Limb (tissue), 2 donors: ENCODE data around the gene SHLD1.
"Not testable (repeated sequence)": the region's sequence is repeated elsewhere in the genome, so short reads cannot be mapped to it uniquely, and the experiment has no call there.

ENCODE experiments used
- DNase-seq, 2 donors: peaks; one replicate each; pipeline ENCODE4 v3.0.0-alpha.2; 2016; ENCODE audit errors: extremely low spot score in 2 of 2

The SHLD1 gene

DNA sequence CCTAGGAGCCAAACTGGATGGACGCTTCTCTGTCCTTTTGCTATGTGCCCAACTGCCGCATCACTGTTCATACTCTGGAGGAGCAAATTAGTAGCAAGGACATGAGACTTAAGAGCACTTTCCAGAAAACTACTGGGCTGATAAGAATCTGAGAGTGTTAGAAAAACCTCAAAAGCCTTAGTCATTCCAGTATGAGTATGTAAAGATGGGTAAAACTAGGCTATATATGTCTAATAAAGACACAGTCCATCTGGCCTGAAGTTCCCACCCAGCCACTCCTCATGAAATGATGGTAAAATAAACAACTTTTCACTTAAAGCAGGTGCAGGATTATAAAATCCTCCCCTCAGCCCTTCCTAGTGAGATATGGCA, 30.6 kb downstream of the SHLD1 start:
- no peak for DNase-seq

DNA sequence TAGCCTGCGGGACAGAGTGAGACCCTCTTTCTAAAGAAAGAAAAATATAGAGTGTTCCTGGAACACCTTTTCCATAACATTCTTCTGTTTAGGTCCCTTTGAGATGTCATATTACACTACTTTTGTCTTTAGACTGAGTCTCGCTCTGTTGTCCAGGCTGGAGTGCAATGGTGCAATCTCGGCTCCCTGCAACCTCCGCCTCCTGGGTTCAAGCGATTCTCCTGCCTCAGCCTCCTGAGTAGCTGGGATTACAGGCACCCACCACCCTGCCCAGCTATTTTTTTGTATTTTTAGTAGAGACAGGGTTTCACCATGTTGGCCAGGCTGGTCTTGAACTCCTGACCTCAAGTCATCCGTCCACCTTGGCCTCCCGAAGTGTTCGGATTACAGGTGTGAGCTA, 31.2 kb downstream of the SHLD1 start:
- DNase-seq, result not testable (repeated sequence)

DNA sequence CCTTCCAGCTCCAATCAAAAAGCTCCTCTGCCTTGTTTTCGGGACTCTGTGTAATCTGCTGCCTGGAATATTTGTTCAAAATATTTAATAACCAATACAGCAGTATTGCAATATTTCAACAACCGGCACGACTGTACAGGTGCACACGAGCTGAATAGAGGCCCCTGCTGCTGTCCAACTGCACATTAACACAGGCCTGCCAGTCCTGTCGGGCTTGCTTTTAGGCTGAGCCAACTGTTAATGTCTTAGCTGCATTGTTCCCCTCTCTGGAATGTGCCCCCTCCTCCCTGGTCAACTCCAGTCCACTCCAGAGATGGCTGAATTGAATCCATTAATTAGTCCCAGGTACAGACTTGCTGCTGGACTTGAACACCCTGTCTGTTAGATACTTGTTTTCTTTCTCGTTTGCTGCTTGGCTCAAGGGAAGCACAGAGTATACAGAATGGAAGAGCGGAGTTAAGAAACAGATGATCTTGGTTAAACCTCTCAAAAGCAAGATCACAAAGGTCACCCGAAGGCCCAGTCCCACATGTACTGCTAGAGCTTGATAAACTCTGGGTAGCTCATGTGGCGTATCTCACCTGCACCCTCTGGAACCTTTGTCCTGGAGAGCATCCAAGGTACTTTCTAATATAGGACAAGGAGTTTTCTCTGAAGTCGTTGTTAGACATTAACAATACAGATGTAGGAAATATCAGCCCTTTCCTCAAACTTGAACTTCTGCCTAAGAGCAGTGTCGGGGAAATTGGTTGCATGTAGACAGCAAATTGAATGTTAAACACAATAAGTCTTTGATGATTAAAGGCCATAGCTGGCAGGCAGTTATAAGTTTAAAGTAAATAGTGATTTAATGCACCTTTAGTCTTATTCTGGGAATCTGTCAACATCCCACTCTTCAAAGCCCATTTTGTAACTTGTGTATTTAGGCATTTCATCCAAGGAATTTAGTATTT, 31.9 kb downstream of the SHLD1 start:
- DNase-seq, result no peak

DNA sequence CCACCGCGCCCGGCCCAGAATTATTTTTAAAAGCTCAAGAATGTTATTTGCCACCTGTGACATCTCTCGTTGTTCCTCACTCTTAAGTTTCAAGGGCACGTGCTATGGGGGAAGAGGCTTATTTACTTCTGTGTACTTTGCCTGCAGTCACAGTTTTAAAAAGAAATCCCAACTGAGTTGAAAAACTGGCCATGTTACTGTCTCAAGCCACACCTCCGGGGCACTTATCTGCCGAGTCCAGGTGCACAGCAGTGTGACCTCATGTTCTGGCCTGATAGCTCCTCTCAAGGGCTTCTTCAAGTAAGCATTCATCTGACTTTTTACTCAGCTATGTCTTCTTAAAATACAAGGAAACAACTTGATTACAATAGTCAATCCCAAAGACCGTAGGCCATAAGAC, 34.5 kb downstream of the SHLD1 start:
- DNase-seq, result no peak

DNA sequence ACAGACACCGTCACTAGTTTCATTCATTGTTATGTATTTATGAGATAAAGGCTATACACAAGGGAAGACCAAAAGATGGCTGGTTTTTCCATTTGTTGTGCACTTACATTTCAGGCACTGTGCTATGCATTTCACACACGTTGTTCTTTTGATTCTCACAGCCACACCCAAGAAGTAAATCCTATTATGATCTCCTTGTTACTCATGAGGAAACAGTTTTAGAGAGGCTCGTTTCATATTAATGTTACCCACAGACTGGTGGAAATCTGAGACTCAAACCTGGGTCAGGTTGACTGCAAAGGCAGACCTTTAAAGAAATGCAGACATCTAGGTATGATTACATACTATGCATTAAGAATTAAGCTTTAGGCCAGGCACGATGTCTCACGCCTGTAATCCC, 34.9 kb downstream of the SHLD1 start:
- DNase-seq, result no peak

DNA sequence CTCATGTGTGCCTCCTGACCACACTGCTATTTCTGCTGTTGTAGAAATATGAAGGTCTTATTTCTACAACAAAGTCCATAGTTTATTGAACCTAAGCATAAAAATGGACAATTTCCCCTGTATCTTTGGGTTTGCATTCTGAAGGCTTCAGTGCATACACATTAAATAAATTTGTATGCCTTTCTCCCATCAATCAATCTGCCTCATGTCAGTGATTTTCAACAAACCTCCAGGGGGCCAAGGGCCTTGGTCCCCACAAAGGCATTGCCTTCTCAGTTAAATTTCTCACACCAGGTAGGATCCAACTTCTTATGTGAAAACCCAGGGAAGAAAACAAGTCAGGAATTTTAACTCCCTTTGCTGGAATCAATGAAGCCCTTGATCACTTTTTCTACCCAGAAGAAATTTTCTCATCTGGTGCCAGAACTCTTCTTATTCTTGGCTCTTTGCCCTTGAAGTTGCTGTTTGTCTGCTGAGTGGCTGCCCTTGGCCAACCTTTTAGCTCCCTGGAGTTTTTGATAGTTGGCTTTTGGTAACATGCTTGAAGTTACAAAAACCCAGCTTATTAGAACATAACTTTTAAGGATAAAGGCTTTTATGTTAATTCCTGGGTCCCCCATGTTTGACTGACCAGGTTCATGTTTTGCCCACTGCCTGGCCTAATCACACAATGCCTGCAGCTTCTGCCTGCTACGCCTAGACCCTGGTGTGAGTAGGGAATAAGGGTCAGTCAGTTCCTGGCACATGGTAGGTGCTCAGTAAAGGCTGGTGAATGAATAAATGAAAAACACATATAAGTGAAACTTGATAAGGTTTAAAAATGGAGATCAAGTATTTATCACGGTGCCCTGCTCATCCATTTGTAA, 37.0 kb downstream of the SHLD1 start:
- peak in 1 of 2 donors; percentile 58 for DNase-seq

DNA sequence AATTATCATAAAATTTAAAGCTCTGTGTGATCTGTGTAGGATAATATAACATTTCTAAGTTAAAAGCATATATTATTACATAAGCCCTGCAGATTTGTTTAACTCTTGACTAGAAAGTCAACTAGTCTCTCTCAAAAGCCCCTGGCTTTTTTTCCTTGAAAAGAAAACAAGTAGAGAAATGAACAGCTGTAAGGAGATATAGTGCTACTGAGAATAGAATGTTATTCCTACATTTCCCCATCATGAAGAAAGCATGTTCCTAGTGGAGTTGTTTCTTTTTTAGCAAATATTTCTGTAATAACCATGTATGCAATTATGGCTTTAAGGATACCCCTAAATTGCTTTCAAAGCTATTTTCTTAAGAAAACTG, 37.6 kb downstream of the SHLD1 start:
- DNase-seq, result no peak

DNA sequence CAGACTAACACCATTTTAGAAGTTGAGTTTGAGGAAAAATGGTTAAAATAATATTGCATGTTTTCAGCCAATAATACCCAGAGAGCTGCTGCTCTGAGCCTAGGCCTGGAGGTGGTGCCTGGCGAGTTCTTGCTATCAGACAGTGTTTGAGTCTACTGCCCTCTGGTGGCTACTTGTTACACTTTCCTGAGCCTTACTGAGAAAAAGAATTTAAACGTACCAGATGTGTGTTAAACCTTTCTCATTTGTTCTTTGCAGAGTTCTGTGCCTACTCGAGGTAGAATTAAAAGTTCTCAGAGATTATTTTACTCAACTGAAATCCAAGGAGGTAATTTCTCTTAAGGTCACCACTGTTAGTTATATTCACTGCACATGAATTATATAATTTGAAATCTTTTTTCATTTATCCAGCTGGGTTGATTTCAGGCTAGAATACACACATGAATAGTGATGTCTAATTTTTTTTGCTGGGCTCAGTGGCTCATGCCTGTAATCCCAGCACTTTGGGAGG, 38.2 kb downstream of the SHLD1 start:
- DNase-seq, result peak; percentile 71 to 91

DNA sequence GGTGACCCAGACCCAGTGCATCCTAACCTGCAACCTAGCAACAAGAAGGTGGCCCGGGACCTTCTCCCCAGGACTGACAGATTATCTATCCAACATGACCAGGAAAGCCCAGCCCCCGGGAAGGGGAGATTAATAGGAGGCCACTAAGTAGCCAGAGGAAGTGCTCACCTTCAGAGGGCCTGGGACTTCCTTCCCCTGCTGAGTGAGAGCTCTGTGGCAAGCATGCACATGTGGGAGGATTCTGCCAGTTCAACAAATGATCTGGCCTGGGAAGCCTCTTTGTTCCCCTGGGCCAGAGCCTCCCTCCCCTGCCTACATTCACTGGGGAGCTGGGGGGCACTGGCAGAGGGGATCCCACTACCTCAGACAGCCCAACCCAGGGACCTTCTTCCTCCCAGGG, 39.6 kb downstream of the SHLD1 start:
- no peak for DNase-seq

DNA sequence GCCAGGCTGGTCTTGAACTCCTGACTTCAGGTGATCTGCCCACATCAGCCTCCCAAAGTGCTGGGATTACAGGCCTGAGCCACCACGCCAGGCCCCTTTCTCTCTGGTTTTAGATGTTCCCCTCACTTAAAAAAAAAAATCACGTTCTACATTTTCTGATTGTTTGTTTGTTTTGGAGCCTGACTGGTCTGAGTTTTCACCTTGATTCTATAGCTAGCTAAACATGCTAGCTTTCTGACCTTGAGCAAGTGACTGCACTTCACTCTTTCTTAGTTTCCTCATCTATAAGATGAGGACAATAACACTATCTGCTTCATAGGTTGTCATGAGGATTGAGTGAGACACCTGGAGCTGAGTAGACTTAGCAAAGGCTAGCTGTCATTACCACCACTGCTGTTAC, 43.7 kb downstream of the SHLD1 start:
- DNase-seq, result no peak

DNA sequence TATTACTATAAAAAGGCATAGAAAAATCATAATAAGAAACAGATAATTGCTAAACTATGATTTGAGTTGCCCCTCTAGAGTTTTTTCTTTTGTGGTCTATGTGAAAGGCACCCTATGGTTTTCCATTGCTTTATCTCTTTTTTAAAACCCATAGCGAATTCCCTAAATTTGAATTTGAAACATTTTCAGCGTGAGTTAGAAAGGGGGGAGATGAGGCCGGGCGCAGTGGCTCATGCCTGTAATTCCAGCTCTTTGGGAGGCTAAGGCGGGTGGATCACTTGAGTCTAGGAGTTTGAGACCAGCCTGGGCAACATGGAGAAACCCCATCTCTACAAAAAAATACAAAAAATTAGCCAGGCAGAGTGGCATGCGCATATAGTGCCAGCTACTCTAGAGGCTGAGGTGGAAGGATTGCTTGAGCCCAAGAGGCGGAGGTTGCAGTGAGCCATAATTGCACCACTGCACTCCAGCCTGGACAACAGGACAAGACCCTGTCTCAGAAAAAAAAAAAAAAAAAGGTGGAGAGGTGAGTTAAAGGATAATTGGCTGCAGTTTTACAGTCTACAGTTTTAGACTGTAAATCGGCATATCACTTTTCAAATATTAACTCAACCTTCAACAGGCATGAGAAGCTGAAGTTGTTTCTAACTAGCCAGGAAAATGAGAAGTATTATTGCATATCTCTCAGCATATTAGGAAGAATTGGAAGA, 46.3 kb downstream of the SHLD1 start:
- DNase-seq, result no peak

DNA sequence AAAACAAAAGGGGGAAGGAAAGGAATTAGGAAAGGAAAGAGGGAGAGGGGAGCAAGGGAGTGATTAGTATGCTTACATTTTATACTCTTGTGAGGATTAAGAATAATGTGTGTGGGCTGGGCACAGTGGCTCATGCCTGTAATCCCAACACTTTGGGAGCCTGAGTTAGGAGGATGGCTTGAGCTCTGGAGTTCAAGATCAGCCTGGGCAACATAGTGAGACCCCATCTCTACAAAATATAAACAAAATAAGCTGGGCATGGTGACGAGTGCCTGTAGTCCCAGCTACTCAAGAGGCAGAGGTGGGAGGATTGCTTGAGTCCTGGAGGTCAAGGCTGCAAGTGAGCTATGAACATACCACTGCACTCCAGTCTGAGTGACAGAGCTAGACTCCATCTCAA, 47.0 kb downstream of the SHLD1 start:
- DNase-seq, result no peak

DNA sequence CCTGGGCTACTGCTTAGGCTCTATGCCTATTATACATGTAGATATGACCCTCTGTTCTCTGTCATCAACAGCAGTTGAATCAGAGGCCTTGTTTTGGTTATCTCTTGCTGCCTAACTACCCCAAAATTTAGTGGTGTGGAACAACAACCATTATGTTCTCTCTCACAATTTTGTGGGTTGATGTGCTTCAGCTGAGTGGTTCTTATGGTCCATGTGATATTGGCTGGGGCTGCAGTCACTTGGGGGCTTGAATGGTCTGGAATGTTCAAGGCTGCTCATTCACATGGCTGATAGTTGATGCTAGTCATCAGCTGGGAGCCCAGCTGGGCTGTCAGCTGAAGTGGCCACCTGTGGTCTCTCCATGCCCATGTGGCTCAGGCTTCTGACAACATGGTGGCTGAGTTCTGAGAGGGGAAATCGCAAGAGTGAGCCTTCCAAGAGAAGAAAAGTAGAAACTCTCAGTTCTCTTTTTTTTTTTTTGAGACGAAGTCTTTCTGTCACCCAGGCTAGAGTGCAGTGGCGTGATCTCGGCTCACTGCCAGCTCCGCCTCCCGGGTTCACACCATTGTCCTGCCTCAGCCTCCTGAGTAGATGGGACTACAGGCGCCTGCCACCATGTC, 47.8 kb downstream of the SHLD1 start:
- no peak for DNase-seq

DNA sequence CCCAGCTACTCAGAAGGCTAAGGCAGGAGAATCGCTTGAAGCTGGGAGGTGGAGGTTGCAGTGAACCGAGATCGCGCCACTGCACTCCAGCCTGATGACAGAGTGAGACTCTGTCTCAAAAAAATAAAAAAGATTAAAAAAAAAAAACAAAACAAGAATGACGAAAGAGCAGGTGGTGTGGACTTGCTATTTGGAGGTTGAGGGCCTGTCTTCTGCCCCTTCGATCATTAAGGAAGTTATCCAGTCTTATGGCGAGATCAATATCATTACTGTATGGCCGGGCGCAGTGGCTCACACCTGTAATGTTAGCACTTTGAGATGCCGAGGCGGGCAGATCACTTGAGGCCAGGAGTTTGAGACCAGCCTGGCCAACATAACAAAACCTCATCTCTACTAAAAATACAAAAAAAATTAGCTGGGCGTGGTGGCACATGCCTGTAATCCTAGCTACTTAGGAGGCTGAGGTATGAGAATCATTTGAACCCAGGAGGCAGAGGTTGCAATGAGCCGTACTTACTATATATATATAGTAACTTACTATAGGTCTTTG, 53.6 kb downstream of the SHLD1 start:
- not testable (repeated sequence) for DNase-seq

DNA sequence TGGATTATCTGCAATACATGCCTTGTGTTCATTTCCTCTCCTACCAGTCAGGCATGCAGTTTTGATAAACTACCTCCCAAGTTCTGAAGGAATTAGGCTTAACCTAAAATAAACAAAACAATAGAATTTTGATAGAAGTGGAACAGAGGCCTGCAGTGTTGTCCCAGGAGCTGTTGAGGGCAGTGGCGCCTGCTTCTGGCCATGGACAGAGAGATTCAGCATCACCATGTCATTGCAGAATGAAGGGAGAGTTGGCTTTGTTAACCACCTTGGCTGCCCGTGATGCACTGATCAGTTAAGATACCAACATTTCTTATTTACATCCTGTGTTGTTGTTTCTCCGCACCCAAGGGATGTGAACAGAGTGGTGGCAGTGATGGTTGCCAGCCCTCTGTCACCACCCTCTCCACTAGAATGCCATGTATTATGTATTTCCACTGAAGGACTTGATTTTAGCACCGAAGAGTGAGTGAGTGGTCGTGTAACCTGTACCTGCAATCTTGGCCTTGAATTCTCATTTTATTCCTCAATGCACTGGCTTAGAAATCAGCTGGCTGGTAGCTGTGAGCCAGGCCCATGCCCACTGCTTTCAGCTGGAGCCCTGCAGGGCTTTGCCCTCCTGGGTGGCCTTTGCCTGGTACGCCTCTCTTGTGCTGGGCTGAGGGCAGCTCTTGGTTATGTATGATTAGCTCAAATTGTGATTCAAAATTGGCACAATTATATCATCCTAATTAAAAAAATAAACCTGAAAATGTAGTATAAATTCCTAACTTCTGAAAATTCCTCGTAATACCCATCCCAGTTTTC, 56.5 kb downstream of the SHLD1 start:
- DNase-seq, result no peak

DNA sequence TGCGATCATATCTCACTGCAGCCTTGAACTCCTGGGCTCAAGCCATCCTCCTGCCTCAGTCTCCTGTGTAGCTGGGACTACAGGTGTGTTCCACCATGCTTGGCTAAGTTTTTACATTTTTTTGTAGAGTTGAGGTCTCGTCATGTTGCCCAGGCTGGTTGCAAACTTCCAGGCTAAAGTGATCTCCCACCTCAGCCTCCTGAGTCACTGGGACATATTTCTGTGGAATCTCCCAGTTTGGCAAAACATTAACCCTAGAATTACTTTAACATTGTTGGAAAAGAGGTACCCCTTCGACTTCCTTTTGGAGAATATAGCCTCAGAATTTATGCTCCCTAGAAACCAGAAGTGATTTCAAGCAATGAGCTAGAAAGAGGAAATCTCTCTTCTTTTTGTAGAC, 57.2 kb downstream of the SHLD1 start:
- DNase-seq, result no peak

DNA sequence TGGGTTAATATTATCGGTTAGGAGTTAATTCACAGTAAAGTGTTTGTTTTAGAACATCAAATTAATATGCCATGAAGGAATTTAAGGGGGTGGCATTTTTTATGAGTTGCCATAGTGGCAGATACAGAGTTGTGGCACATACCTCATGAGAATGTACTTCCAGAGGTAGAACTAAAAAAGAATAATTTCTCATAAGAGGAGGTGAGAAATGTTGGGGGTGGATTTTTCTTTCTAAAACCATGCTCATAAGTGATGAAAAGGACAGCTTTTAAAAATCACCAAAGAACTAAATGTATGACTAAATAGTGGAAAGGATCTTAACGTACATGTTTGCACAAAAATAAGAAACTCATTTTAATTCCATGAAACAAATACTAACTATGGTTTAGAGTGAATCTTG, 58.7 kb downstream of the SHLD1 start:
- no peak for DNase-seq

DNA sequence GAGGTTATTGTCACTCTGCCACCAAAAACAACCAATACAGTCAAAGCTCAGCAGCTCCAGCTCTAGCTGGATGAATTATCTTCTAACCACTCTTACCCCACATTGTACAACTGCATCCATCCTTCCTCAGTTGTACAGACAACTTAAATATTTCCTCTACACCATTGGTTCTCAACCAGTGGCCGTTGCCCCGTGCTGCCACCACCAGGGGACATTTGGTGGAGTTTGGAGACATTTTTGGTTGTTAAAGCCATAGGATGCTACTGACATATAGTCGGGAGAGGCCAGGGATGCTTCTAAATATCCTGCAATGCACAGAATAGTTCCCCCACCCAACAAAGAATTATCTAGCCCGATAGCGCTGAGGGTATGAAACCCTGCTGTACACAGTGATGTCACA, 59.3 kb downstream of the SHLD1 start:
- DNase-seq, result no peak

DNA sequence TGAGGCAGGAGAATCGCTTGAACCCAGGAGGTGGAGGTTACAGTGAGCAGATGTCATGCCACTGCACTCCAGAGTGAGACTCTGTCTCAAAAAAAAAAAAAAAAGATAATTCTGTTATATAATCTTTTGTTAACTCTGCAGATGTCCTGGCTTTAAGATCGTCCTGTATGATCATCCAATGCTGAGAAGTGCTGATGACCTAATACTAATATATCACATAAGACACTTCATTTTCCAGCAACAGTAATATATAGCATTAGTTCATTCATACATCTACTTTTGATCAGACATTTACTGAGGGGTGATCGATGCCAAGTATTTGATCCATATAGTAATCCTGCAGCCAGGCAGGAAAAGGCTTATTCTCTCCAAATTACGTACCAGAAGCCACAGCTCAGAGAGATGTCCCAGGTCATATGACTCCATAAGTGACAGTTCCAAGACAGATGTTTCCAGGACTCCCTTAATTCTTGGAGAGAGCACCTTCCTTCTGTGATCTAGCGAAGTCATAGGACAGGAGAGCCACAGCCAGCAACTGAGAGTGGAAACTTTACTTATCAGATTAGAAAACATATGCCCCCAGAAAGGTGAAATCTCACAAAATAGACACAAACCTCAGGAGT, 60.7 kb downstream of the SHLD1 start:
- no peak for DNase-seq

DNA sequence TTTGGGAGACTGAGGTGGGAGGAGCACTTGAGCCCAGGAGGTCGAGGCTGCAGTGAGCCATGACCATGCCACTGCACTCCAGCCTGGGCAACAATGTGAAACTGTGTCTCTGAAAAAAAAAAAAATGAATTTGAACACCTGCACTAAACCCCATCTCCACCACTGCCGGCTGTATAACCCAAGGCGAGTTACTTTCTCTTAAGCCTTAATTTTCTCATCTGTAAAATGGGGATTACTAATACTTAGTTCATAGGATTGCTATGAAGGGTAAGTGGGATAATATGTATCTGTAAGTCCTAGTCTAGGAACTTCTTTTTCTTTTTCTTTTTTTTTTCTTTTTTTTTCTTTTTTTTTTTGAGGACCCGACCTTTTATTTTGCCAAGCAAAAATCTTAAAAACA, 61.5 kb downstream of the SHLD1 start:
- no peak for DNase-seq
